Stimulated activated CD4-positive, alpha-beta T cell treated with anti-CD3 and anti-CD28 coated beads, TNF-alpha, amount 100 ng/mL, for 24 hours (primary cell): ENCODE data around the gene SCO1.
A peak's percentile ranks its signal among the peaks of the same experiment; 100 is the strongest.
"Not testable (repeated sequence)": the region's sequence is repeated elsewhere in the genome, so short reads cannot be mapped to it uniquely, and the experiment has no call there.

Experiments used
- DNase-seq, 3 experiments: peaks; one replicate each; pipeline ENCODE4 v3.0.0-alpha.2; 2020; ENCODE audit warnings: low read depth in 3 of 3

Gene SCO1

GRCh38 chr17:10697092-10698081, at the start of gene SCO1, which contains the start of gene ADPRM:
Gene SCO1 (minus strand): TSS chr17:10697533. CDS start chr17:10697507, 26 bp downstream.
Gene ADPRM (plus strand): TSS chr17:10697594. CDS start chr17:10704927, 7,333 bp downstream.
- peak; percentile 85 to 89 (median 87) for DNase-seq

GRCh38 chr17:10745231-10745630, 47.9 kb upstream of the SCO1 start:
- DNase-seq: no peak

- DNase-seq: no peak
Observed at GRCh38 chr17:10744501-10745000, 47.2 kb upstream of the SCO1 start.

GRCh38 chr17:10743316-10744009, 46.1 kb upstream of the SCO1 start:
- DNase-seq: no peak

GRCh38 chr17:10742431-10742830, 45.1 kb upstream of the SCO1 start:
- DNase-seq: no peak

- DNase-seq: no peak
Observed at GRCh38 chr17:10741416-10742135, 44.2 kb upstream of the SCO1 start.

GRCh38 chr17:10739386-10739785, 42.1 kb upstream of the SCO1 start:
- no peak for DNase-seq

GRCh38 chr17:10738521-10739258, 41.4 kb upstream of the SCO1 start:
- no peak for DNase-seq

- DNase-seq: no peak
Observed at GRCh38 chr17:10737736-10738135, 40.4 kb upstream of the SCO1 start.

GRCh38 chr17:10737168-10737622, 39.9 kb upstream of the SCO1 start:
- peak in 1 of 3 experiments; percentile 26 for DNase-seq

- no peak for DNase-seq
Observed at GRCh38 chr17:10735821-10736220, 38.5 kb upstream of the SCO1 start.

- no peak for DNase-seq
Observed at GRCh38 chr17:10735251-10735650, 37.9 kb upstream of the SCO1 start.

GRCh38 chr17:10733666-10734065, 36.3 kb upstream of the SCO1 start:
- DNase-seq: no peak

GRCh38 chr17:10732121-10732520, 34.8 kb upstream of the SCO1 start:
- DNase-seq: not testable (repeated sequence)

GRCh38 chr17:10731408-10731879, 34.1 kb upstream of the SCO1 start:
- no peak for DNase-seq

GRCh38 chr17:10730247-10730646, 32.9 kb upstream of the SCO1 start:
- peak in 1 of 3 experiments; percentile 7 for DNase-seq

GRCh38 chr17:10729334-10730193, 32.2 kb upstream of the SCO1 start, which contains the start of gene TMEM220:
Gene TMEM220 (minus strand): TSS chr17:10730023. CDS start chr17:10729851, 172 bp downstream.
- peak in 2 of 3 experiments; percentile 11 to 35 for DNase-seq

- no peak for DNase-seq
Observed at GRCh38 chr17:10728331-10728892, 31.1 kb upstream of the SCO1 start.

GRCh38 chr17:10727192-10727591, 29.9 kb upstream of the SCO1 start:
- DNase-seq: no peak
